Placental pericyte (primary cell): ENCODE data around the gene MYF6. TPM values are rescaled to one million over a fixed set of nuclear protein-coding genes. Genes with fewer than 3 reads are reported as not detected.

Experiments
- total RNA-seq: library from RNA; depleted of rRNA; stranded (reverse); fragments of >200 nt; gene quantifications from 2 replicates; pipeline ENCODE4 v1.2.3, GENCODE V29; 2012

Gene MYF6
- not detected in 2 replicates for total RNA-seq

DNA sequence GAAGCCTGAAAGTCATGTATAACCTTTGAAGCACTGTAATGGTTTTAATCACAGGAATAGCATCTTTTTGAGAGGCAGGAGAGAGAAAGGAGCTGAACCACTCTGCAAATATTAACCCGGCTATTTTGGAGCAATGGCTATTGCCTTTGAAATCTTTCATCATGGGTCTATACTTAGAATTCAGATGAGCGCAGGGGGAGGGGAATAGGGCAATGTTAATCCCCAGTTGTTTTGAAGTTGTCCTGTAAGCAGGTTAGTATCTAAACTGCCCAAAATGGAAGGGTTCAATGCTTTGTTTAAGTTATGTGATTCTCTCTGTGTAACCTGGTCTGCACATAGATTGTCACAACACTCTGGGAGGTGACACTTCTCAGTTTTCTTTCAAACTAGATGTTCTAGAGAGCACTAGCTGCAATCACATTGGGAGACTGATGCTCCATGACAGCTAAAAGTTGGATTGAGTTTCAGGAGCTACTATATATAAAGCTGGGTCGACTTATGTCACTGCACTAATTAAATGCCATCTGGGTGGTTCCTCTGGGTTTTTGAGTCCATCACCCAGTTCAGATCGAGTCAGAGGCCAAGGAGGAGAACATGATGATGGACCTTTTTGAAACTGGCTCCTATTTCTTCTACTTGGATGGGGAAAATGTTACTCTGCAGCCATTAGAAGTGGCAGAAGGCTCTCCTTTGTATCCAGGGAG, at the start of gene MYF6:
MYF6 (plus strand) TSS at position 509 of the 704 bp plus-strand sequence; CDS start at position 595, 86 bp downstream.

DNA sequence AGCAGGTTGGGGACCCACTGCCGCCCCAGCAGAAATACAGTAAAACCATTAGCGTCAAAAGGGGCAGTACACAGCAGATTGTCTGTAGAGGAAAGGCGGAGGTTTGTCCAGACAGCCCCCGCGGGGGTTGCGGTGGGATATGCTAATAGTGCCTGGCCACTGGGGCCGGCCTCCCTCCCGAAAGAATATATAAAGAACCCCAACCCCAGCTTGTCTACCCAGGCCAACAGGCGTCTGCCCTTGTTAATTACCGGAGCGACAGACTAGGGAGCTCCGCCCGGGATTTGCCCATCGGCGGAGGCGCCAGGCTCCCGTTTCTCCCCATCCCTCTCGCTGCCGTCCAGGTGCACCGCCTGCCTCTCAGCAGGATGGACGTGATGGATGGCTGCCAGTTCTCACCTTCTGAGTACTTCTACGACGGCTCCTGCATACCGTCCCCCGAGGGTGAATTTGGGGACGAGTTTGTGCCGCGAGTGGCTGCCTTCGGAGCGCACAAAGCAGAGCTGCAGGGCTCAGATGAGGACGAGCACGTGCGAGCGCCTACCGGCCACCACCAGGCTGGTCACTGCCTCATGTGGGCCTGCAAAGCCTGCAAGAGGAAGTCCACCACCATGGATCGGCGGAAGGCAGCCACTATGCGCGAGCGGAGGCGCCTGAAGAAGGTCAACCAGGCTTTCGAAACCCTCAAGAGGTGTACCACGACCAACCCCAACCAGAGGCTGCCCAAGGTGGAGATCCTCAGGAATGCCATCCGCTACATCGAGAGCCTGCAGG, 9.4 kb downstream of the MYF6 start, which contains the start of gene MYF5:
MYF5 (plus strand) TSS at position 217 of the 774 bp plus-strand sequence; CDS start at position 369, 152 bp downstream.

Other genes starting within 250 kb of the MYF6 start
- gene MYF5, start 9.3 kb downstream of the MYF6 start, total RNA-seq, result not detected in 2 replicates
- gene LIN7A, start 230.3 kb downstream of the MYF6 start, total RNA-seq, result 0.57 and 5.9 TPM in 2 replicates